Stimulated activated CD8-positive, alpha-beta memory T cell treated with anti-CD3 and anti-CD28 coated beads, Interleukin-4, amount 100 ng/mL, for 1 hour (primary cell): ENCODE measurements around the gene C19orf53.

Source experiments
- DNase-seq, 2 donors: peaks; one replicate each; pipeline ENCODE4 v3.0.0-alpha.2; 2020; ENCODE audit warnings: low read depth in 2 of 2, low spot score in 1 of 2

C19orf53 gene

DNA sequence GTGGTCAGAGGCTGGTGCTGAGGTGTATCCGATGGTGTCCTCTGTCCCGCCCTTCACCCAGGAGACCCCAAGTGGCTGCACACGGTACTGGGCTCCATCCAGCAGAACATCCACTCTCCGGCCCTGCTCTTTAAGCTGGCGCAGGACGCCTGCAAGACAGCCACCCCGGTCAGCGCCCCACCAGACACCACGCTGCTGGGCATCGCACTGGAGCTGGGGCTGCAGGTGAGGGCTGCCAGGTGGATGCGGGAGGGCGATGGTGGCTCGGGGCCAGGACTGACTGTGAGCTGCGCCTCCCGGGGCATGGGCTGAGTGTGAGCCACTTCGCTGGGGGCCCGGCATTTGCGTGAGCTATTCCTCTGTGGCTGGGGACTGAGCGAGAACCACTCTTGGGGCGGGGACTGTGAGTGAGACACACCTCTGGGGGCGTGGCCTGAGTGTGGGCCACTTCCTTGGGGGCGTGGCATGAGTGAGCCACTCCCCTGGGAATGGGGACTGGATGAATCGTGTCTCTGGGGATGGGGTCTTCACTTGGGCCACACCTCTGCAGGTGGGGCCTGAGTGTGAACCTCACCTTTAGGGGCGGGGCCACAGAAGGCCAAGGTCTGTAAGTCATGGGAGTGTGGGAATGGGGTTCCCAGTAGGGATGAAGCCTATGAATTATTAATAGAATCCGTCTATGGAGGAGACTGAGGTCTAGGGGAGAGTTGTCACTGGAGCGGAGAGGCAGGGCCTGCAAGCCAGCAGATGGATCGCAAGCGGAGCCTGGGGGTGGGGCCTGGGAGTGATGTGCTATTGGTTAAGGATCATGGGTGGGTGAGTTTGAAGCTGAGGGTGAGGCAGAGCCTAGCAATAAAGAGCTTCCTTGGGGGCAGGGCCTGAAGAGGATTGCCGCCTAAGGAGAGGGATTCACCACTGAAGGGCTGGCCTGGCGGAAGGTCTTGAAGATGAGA is 51.5 kb downstream of the C19orf53 start:
- no peak for DNase-seq

DNA sequence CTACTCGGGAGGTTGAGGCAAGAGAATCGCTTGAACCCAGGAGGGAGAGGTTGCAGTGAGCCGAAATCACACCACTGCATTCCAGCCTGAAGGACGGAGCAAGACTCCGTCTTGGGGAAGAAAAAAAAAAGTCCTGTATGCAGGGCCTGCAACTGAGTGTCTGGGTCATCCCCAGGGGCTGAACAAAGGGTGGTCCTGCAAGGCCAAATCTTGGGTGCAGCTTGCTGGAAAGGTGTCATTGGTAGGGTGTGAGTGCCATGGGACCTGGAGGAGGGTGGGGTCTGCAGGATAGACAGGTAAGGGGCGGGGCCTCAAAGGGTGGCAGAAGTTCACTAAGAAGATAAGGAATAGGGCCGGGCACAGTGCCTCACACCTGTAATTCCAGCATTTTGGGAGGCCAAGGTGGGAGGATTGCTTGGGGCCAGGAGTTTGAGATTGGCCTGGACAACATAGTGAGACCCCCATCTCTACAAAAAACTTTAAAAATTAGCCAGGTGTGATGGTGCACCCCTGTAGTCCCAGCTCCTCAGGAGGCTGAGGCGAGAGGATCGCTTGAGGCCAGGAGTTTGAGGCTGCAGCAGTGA is 52.5 kb downstream of the C19orf53 start:
- no peak for DNase-seq

DNA sequence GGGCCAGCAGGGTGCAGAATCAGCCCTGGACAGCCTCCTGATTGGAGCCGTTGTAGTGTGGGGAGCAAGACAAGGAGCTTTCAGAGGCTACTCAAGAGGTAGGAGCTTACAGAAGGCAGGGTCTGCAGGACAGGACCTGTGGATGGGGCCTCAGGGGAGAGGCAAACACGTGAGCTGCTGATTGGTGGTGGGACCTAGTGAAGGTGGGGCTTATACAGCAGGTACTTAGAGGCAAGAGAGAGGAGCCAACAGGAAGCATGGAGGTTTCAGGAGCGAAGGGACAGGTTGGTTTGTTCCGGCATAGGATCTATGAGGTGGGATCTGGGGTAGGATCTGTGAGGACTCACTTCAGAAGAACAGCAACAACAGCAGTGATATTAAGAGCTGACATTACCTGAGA is 53.4 kb downstream of the C19orf53 start:
- DNase-seq, result no peak
